ENCODE data around the gene PALLD. TPM values are rescaled to one million over a fixed set of nuclear protein-coding genes. Genes with fewer than 3 reads are reported as not detected.

Gene PALLD
- total RNA-seq, 1 experiment from 2014 or later = 18.3 TPM

- Histone ChIP-seq H3K18ac (ENCODE audit: insufficient read length, low read depth, low read length) (no peak overlapping the region), H2BK120ac (ENCODE audit: low read depth, low read length, poor library complexity, severe bottlenecking) (no peak overlapping the region), H3K23ac (ENCODE audit: insufficient read length, low read depth, low read length) (no peak overlapping the region), H2BK20ac (ENCODE audit: low read depth, low read length, poor library complexity, severe bottlenecking) (no peak overlapping the region), H3T11ph (ENCODE audit: low read length) (no peak overlapping the region), H3K27me3 (ENCODE audit: insufficient read depth, low read length) (no peaks in the 10 kb centered on the region), H3K14ac (ENCODE audit: insufficient read depth, low read length) (no peak overlapping the region), H3K9me3 (ENCODE audit: control insufficient read depth, low read depth, low read length) (no peaks in the 10 kb centered on the region), H4K5ac (ENCODE audit: insufficient read length, low read depth, low read length) (no peak overlapping the region), H3K79me1 (ENCODE audit: insufficient read depth, low read depth, low read length, poor library complexity, severe bottlenecking) (no peaks in the 10 kb centered on the region), H3K4me1 (ENCODE audit: insufficient read depth, low read length) (no peaks in the 10 kb centered on the region), H2AK5ac (ENCODE audit: insufficient read length, low read length) (no peak overlapping the region), H4K20me1 (ENCODE audit: control insufficient read depth, insufficient read depth, insufficient read length) (no peaks in the 10 kb centered on the region), H3K9ac (ENCODE audit: extremely low read depth, insufficient read length, low read length) (no peak overlapping the region), H2BK5ac (ENCODE audit: insufficient read length, low read length) (no peak overlapping the region), H3K56ac (ENCODE audit: insufficient read length, low read depth, low read length) (no peak overlapping the region), H4K91ac (ENCODE audit: insufficient read length, low read depth, low read length) (no peak overlapping the region), H3K79me2 (ENCODE audit: insufficient read depth, low read length) (no peaks in the 10 kb centered on the region), H2BK12ac (ENCODE audit: insufficient read length, low read depth, low read length) (no peak overlapping the region), H3K27ac (ENCODE audit: insufficient read length, low read depth, low read length) (no peak overlapping the region), H3K4me2 (ENCODE audit: insufficient read depth, insufficient read length, low read length) (no peak overlapping the region), H4K8ac (replicated peaks; ENCODE audit: insufficient read length, low read depth, low read length) (no peak overlapping the region), H3K4ac (ENCODE audit: low read depth, low read length) (no peak overlapping the region), H3K23me2 (ENCODE audit: insufficient read length, low read depth, low read length, poor library complexity, severe bottlenecking) (no peaks in the 10 kb centered on the region), H2AFZ (ENCODE audit: low read length) (no peak overlapping the region), H2BK15ac (ENCODE audit: low read depth, low read length) (no peak overlapping the region)
- TF ChIP-seq CTCF (conservative IDR thresholded peaks at IDR 0.05) = no peak
- no CpG with 5 or more reads among the region's 2 CpGs for WGBS (ENCODE audit: extremely low coverage, insufficient read length, low lambda C conversion rate)
- no peak for DNase-seq
- Mint-ChIP-seq H3K27ac (no peak overlapping the region), H3K36me3 (ENCODE audit: insufficient read depth in 1 of 3, low read depth in 3 of 3) (no peaks in the 10 kb centered on the region; a peak in 1 of 7 replicates), H3K27me3 (ENCODE audit: low read depth) (no peaks in the 10 kb centered on the region), H3K4me1 (peaks cover 0 to 7% of the 10 kb centered on the region in 2 experiments; a peak in 3 of 4 replicates), H3K4me3 (no peak overlapping the region), H3K9me3 (peaks cover under 1% of the 10 kb centered on the region in 2 experiments; a peak in 1 of 5 replicates)
These were observed 78.6 kb downstream of the PALLD start for GRCh38 chr4:168575473-168575872.

All from H9 (cell line).